Trophoblast cell (in vitro differentiated cells and primary cell): ENCODE data around the gene MAPKAPK2.

Experiments
- DNase-seq, 2 donors: peaks; one replicate each; pipeline ENCODE4 v3.0.0-alpha.2; 2016
- H2AFZ ChIP-seq: 2 replicates; pipeline ENCODE4 v1.6.1; 2013; ENCODE audit warnings: low read length, moderate library complexity, mild to moderate bottlenecking; ENCODE audit not compliant: insufficient read depth, poor library complexity
- H2AK5ac ChIP-seq: 2 replicates; pipeline ENCODE4 v1.6.1; 2013; ENCODE audit warnings: mild to moderate bottlenecking, low read length
- H2BK120ac ChIP-seq: 2 replicates; pipeline ENCODE4 v1.6.1; 2013; ENCODE audit warnings: low read length, mild to moderate bottlenecking, moderate library complexity; ENCODE audit not compliant: insufficient read depth, poor library complexity
- H2BK12ac ChIP-seq: 2 replicates; pipeline ENCODE4 v1.6.1; 2013; ENCODE audit warnings: mild to moderate bottlenecking, low read length, moderate library complexity
- H2BK5ac ChIP-seq: 2 replicates; pipeline ENCODE4 v1.6.1; 2013; ENCODE audit warnings: low read length, low read depth, moderate library complexity, mild to moderate bottlenecking; ENCODE audit not compliant: poor library complexity
- H3K14ac ChIP-seq: 2 replicates; pipeline ENCODE4 v1.6.1; 2013; ENCODE audit warnings: mild to moderate bottlenecking, low read length
- H3K18ac ChIP-seq: 2 replicates; pipeline ENCODE4 v1.6.1; 2013; ENCODE audit warnings: mild to moderate bottlenecking, low read length
- H3K23ac ChIP-seq: 2 replicates; pipeline ENCODE4 v1.6.1; 2013; ENCODE audit warnings: low read length
- H3K27ac ChIP-seq: 2 replicates; pipeline ENCODE4 v1.5.1; 2013; ENCODE audit warnings: low read depth, mild to moderate bottlenecking, inconsistent platforms, low read length, moderate library complexity
- H3K27me3 ChIP-seq: 2 replicates; pipeline ENCODE4 v1.6.1; 2013; ENCODE audit warnings: inconsistent platforms, mild to moderate bottlenecking, low read length, moderate library complexity; ENCODE audit not compliant: insufficient read depth
- H3K36me3 ChIP-seq, 2 experiments: 1 replicate in 1 of 2; 2 replicates in 1 of 2; pipeline ENCODE4 v1.6.1; 2013; ENCODE audit warnings: low read length in 2 of 2, mild to moderate bottlenecking in 2 of 2, moderate library complexity in 1 of 2; ENCODE audit not compliant: insufficient read depth in 2 of 2, control insufficient read depth in 1 of 2
- H3K4ac ChIP-seq: 2 replicates; pipeline ENCODE4 v1.6.1; 2013; ENCODE audit warnings: low read depth, mild to moderate bottlenecking, low read length, moderate library complexity
- H3K4me1 ChIP-seq, 2 experiments: 1 replicate in 1 of 2; 2 replicates in 1 of 2; pipeline ENCODE4 v1.6.1; 2013; ENCODE audit warnings: low read length in 2 of 2, mild to moderate bottlenecking in 2 of 2, moderate library complexity in 1 of 2; ENCODE audit not compliant: insufficient read depth in 2 of 2, control insufficient read depth in 1 of 2
- H3K4me2 ChIP-seq: 2 replicates; pipeline ENCODE4 v1.6.1; 2013; ENCODE audit warnings: inconsistent platforms, mild to moderate bottlenecking, low read length, moderate library complexity
- H3K4me3 ChIP-seq: 2 replicates; pipeline ENCODE4 v1.5.1; 2013; ENCODE audit warnings: mild to moderate bottlenecking, low read depth, low read length, inconsistent platforms
- H3K79me1 ChIP-seq: one replicate; pipeline ENCODE4 v1.6.1; 2013; ENCODE audit warnings: low read length
- H3K79me2 ChIP-seq: 2 replicates; pipeline ENCODE4 v1.6.1; 2013; ENCODE audit warnings: low read length, mild to moderate bottlenecking; ENCODE audit not compliant: control insufficient read depth, insufficient read depth, poor library complexity
- H3K9ac ChIP-seq: 2 replicates; pipeline ENCODE4 v1.6.1; 2013; ENCODE audit warnings: mild to moderate bottlenecking, low read length
- H3K9me3 ChIP-seq: 2 replicates; pipeline ENCODE4 v1.6.1; 2013; ENCODE audit warnings: low read depth, mild to moderate bottlenecking, control low read depth, inconsistent platforms, low read length; ENCODE audit not compliant: insufficient read depth
- H4K12ac ChIP-seq: 2 replicates; pipeline ENCODE4 v1.6.1; 2013; ENCODE audit warnings: low read depth, mild to moderate bottlenecking, low read length, moderate library complexity
- H4K8ac ChIP-seq: 2 replicates; pipeline ENCODE4 v1.6.1; 2013; ENCODE audit warnings: low read depth, mild to moderate bottlenecking, low read length, moderate library complexity
- H4K91ac ChIP-seq: one replicate; pipeline ENCODE4 v1.6.1; 2013; ENCODE audit warnings: low read depth, mild to moderate bottlenecking, low read length, moderate library complexity
- WGBS: extraction: QIAGEN DNeasy Blood & Tissue Kit; methylation state at CpG from one replicate; pipeline ENCODE4 v1.1.7; 2013; ENCODE audit warnings: missing lambda C conversion rate; ENCODE audit not compliant: insufficient read length, insufficient coverage; ENCODE audit errors: extremely low coverage; 5-methylcytosine and 5-hydroxymethylcytosine counted together

The MAPKAPK2 gene

GRCh38 chr1:206680279-206680678 lies 4.4 kb upstream of the MAPKAPK2 start:
- Histone ChIP-seq H4K8ac (no peak overlapping the region), H3K4me1 (peaks cover 0 to 3% of the 10 kb centered on the region in 2 experiments), H3K27me3 (peaks cover 4% of the 10 kb centered on the region), H3K23ac (no peak overlapping the region), H3K9me3 (no peaks in the 10 kb centered on the region), H2BK12ac (no peak overlapping the region), H3K4ac (no peak overlapping the region), H3K4me2 (no peak overlapping the region), H3K79me2 (peaks cover 2% of the 10 kb centered on the region), H3K79me1 (no peaks in the 10 kb centered on the region), H3K14ac (no peak overlapping the region), H3K36me3 (no peaks in the 10 kb centered on the region), H2BK5ac (no peak overlapping the region), H3K27ac (no peak overlapping the region), H2AFZ (no peak overlapping the region), H4K91ac (no peak overlapping the region), H3K18ac (no peak overlapping the region), H3K9ac (no peak overlapping the region), H2BK120ac (no peak overlapping the region), H3K4me3 (no peak overlapping the region), H2AK5ac (no peak overlapping the region), H4K12ac (no peak overlapping the region)
- DNase-seq: no peak
- WGBS: no CpG with 5 or more reads among the region's 4 CpGs

- Histone ChIP-seq H4K12ac (no peak overlapping the region), H3K4me3 (no peak overlapping the region), H3K4me1 (peaks cover 0 to 3% of the 10 kb centered on the region in 2 experiments)
Measured at GRCh38 chr1:206681359-206681758, 3.3 kb upstream of the MAPKAPK2 start.

GRCh38 chr1:206682111-206682510 lies 2.6 kb upstream of the MAPKAPK2 start:
- no peak overlapping the region for H2BK120ac ChIP-seq
- H3K27ac ChIP-seq: no peak overlapping the region
- no peak overlapping the region for H3K4me2 ChIP-seq

More at GRCh38 chr1:206681359-206681758, 3.3 kb upstream of the MAPKAPK2 start:
- no peak overlapping the region for H3K27ac ChIP-seq
- peaks cover 10% of the 10 kb centered on the region for H3K79me2 ChIP-seq
- H3K4me2 ChIP-seq: no peak overlapping the region
- WGBS: no CpG with 5 or more reads among the region's 2 CpGs
- H2BK12ac ChIP-seq: no peak overlapping the region
- no peak overlapping the region for H2BK120ac ChIP-seq
- H3K23ac ChIP-seq: no peak overlapping the region
- peaks cover 4% of the 10 kb centered on the region for H3K27me3 ChIP-seq
- H3K4ac ChIP-seq: no peak overlapping the region
- H4K91ac ChIP-seq: no peak overlapping the region
- no peak overlapping the region for H3K14ac ChIP-seq
- H3K9me3 ChIP-seq: no peaks in the 10 kb centered on the region
- no peak overlapping the region for H4K8ac ChIP-seq
- no peak overlapping the region for H2BK5ac ChIP-seq
- no peak overlapping the region for H3K18ac ChIP-seq
- no peak overlapping the region for H3K9ac ChIP-seq
- no peak overlapping the region for H2AK5ac ChIP-seq
- no peak for DNase-seq
- H2AFZ ChIP-seq: no peak overlapping the region
- peaks cover 6% of the 10 kb centered on the region for H3K79me1 ChIP-seq
- H3K36me3 ChIP-seq: no peaks in the 10 kb centered on the region

GRCh38 chr1:206683313-206683712 lies 1.4 kb upstream of the MAPKAPK2 start:
- H3K79me1 ChIP-seq: peaks cover 6% of the 10 kb centered on the region
- no CpG with 5 or more reads among the region's 6 CpGs for WGBS

More at GRCh38 chr1:206682111-206682510, 2.6 kb upstream of the MAPKAPK2 start:
- DNase-seq: no peak
- Histone ChIP-seq H2BK12ac (no peak overlapping the region), H2AK5ac (no peak overlapping the region), H3K9me3 (no peaks in the 10 kb centered on the region), H3K36me3 (no peaks in the 10 kb centered on the region), H2BK5ac (no peak overlapping the region), H2AFZ (no peak overlapping the region), H3K9ac (no peak overlapping the region), H3K14ac (no peak overlapping the region), H4K8ac (no peak overlapping the region), H3K4ac (no peak overlapping the region), H3K18ac (no peak overlapping the region), H3K23ac (no peak overlapping the region), H3K79me2 (peaks cover 10% of the 10 kb centered on the region), H3K27me3 (peaks cover 4% of the 10 kb centered on the region), H4K91ac (no peak overlapping the region), H3K79me1 (peaks cover 6% of the 10 kb centered on the region), H3K4me1 (peaks cover 2 to 8% of the 10 kb centered on the region in 2 experiments), H4K12ac (no peak overlapping the region), H3K4me3 (no peak overlapping the region)
- WGBS: no CpG with 5 or more reads among the region's 3 CpGs

More at GRCh38 chr1:206683313-206683712, 1.4 kb upstream of the MAPKAPK2 start:
- Histone ChIP-seq H3K36me3 (no peaks in the 10 kb centered on the region), H3K23ac (no peak overlapping the region), H3K14ac (no peak overlapping the region), H2BK12ac (no peak overlapping the region), H2AFZ (no peak overlapping the region), H2BK120ac (no peak overlapping the region), H2AK5ac (no peak overlapping the region), H2BK5ac (no peak overlapping the region), H4K12ac (no peak overlapping the region), H3K27me3 (peaks cover 4% of the 10 kb centered on the region), H3K4me1 (peaks cover 4 to 15% of the 10 kb centered on the region in 2 experiments), H3K4ac (no peak overlapping the region), H3K18ac (no peak overlapping the region), H3K9me3 (no peaks in the 10 kb centered on the region), H4K91ac (no peak overlapping the region), H3K27ac (no peak overlapping the region), H4K8ac (no peak overlapping the region), H3K4me3 (no peak overlapping the region), H3K4me2 (no peak overlapping the region), H3K79me2 (peaks cover 13% of the 10 kb centered on the region), H3K9ac (no peak overlapping the region)
- no peak for DNase-seq
